Small intestine (tissue), 7 donors: ENCODE data around the gene SLC6A8. TPM values are rescaled to one million over a fixed set of nuclear protein-coding genes. Genes with fewer than 3 reads are reported as not detected.

Experiments
- DNase-seq, 2 donors: peaks; one replicate each; pipeline versions ENCODE4 v3.0.0 to v3.0.0-alpha.2; 2013
- FAIRE-seq: peaks from 2 replicates; lab custom pipeline; 2012; peaks lifted over from hg19 to GRCh38; lab: Jason Lieb, UNC
- H3K27ac ChIP-seq, 3 donors: one replicate each; pipeline ENCODE4 v1.5.1; 2013; ENCODE audit warnings: low read length in 2 of 3, mild to moderate bottlenecking in 2 of 3, control low read depth in 1 of 3, inconsistent platforms in 1 of 3, low read depth in 1 of 3, moderate library complexity in 1 of 3
- H3K27me3 ChIP-seq, 3 donors: one replicate each; pipeline ENCODE4 v1.6.1; 2013; ENCODE audit warnings: low read length in 3 of 3, inconsistent platforms in 1 of 3; ENCODE audit not compliant: control insufficient read depth in 3 of 3, insufficient read depth in 3 of 3
- H3K36me3 ChIP-seq, 3 donors: one replicate each; pipeline ENCODE4 v1.6.1; 2013; ENCODE audit warnings: low read length in 3 of 3, inconsistent platforms in 1 of 3, low read depth in 1 of 3, mild to moderate bottlenecking in 1 of 3, moderate library complexity in 1 of 3; ENCODE audit not compliant: control insufficient read depth in 3 of 3, insufficient read depth in 2 of 3
- H3K4me1 ChIP-seq, 3 donors: one replicate each; pipeline ENCODE4 v1.6.1; 2013; ENCODE audit warnings: low read length in 2 of 3, inconsistent platforms in 1 of 3, low read depth in 1 of 3, mild to moderate bottlenecking in 1 of 3, moderate library complexity in 1 of 3; ENCODE audit not compliant: control insufficient read depth in 3 of 3, insufficient read depth in 2 of 3
- H3K4me3 ChIP-seq, 3 donors: one replicate each; pipeline ENCODE4 v1.5.1; 2013; ENCODE audit warnings: low read length in 3 of 3, control low read depth in 1 of 3, inconsistent platforms in 1 of 3, low read depth in 1 of 3, mild to moderate bottlenecking in 1 of 3, moderate library complexity in 1 of 3
- H3K9me3 ChIP-seq, 2 donors: one replicate each; pipeline ENCODE4 v1.6.1; 2013; ENCODE audit warnings: low read depth in 1 of 2, low read length in 1 of 2; ENCODE audit not compliant: control insufficient read depth in 2 of 2, insufficient read depth in 1 of 2
- WGBS, 3 donors: extraction: QIAGEN DNeasy Blood & Tissue Kit; methylation state at CpG; one replicate each; pipeline ENCODE4 v1.1.7; 2013; 5-methylcytosine and 5-hydroxymethylcytosine counted together
- polyA plus RNA-seq, 4 donors: library from polyadenylated mRNA; stranded (reverse) in 3 of 4; unstranded in 1 of 4; fragments of 200-250 nt in 3 of 4; fragments of 120-200 nt in 1 of 4; gene quantifications; one replicate each; pipeline versions ENCODE4 v1.2.1 to v1.2.3, GENCODE V29; 2013
- donor health status: healthy with polysubstance abuse.
- donor health status: control.
- donor health status: control.
- donor health status: Bipolar disorder and iron deficiency.
- donor health status: healthy.

Gene SLC6A8
- polyA plus RNA-seq, 4 donors: 34.0 to 140 (median 59.2) TPM

GRCh38 chrX:153641627-153642026, 46.1 kb upstream of the SLC6A8 start:
- no peaks in the 10 kb centered on the region for H3K9me3 ChIP-seq
- DNase-seq (peak in 1 of 2 donors; percentile 24), FAIRE-seq (no peak)
- H3K4me1 ChIP-seq: no peaks in the 10 kb centered on the region
- no peaks in the 10 kb centered on the region for H3K36me3 ChIP-seq
- H3K27me3 ChIP-seq: peaks cover 12 to 52% (median 16%) of the 10 kb centered on the region in 3 donors
- H3K27ac ChIP-seq: no peak overlapping the region
- 5 to 29% (median 9%) methylated on average over 8 of the region's 8 CpGs for WGBS, 3 donors
- no peak overlapping the region for H3K4me3 ChIP-seq

- Histone ChIP-seq H3K36me3 (no peaks in the 10 kb centered on the region), H3K27me3 (peaks cover 15 to 54% (median 16%) of the 10 kb centered on the region in 3 donors), H3K4me1 (no peaks in the 10 kb centered on the region), H3K9me3 (no peaks in the 10 kb centered on the region), H3K27ac (no peak overlapping the region), H3K4me3 (no peak overlapping the region)
- DNase-seq (peak in 1 of 2 donors; percentile 10), FAIRE-seq (no peak)
- 2 to 27% (median 11%) methylated on average over 10 to 58 of the region's 62 CpGs for WGBS, 3 donors
Measured at GRCh38 chrX:153642051-153642654, 45.6 kb upstream of the SLC6A8 start.

GRCh38 chrX:153642655-153643430, 44.9 kb upstream of the SLC6A8 start:
- Histone ChIP-seq H3K36me3 (no peaks in the 10 kb centered on the region), H3K4me3 (no peak overlapping the region), H3K9me3 (no peaks in the 10 kb centered on the region), H3K27me3 (peaks cover 16 to 60% (median 19%) of the 10 kb centered on the region in 3 donors), H3K27ac (no peak overlapping the region), H3K4me1 (no peaks in the 10 kb centered on the region)
- no peak for FAIRE-seq
- 3 to 34% (median 5%) methylated on average over 23 to 48 of the region's 48 CpGs for WGBS, 3 donors
- no peak for DNase-seq

- peak in 1 of 2 donors; percentile 49 for DNase-seq
- H3K4me1 ChIP-seq: no peaks in the 10 kb centered on the region
- H3K4me3 ChIP-seq: no peak overlapping the region
- no peak overlapping the region for H3K27ac ChIP-seq
- H3K36me3 ChIP-seq: no peaks in the 10 kb centered on the region
- WGBS, 3 donors: 2 to 48% (median 11%) methylated on average over 46 to 84 of the region's 84 CpGs
- no peaks in the 10 kb centered on the region for H3K9me3 ChIP-seq
- FAIRE-seq: no peak
- H3K27me3 ChIP-seq: peaks cover 19 to 67% (median 22%) of the 10 kb centered on the region in 3 donors
Measured at GRCh38 chrX:153643431-153644351, 44.0 kb upstream of the SLC6A8 start.

- no peak overlapping the region for H3K4me3 ChIP-seq
- H3K9me3 ChIP-seq: no peaks in the 10 kb centered on the region
- FAIRE-seq: no peak
Measured at GRCh38 chrX:153644356-153645125, 43.2 kb upstream of the SLC6A8 start.

GRCh38 chrX:153645151-153645550, 42.6 kb upstream of the SLC6A8 start:
- no peak for FAIRE-seq
- no peak for DNase-seq
- Histone ChIP-seq H3K27me3 (peaks cover 19 to 66% (median 23%) of the 10 kb centered on the region in 3 donors), H3K4me1 (no peaks in the 10 kb centered on the region), H3K27ac (no peak overlapping the region), H3K36me3 (no peaks in the 10 kb centered on the region), H3K4me3 (no peak overlapping the region), H3K9me3 (no peaks in the 10 kb centered on the region)
- WGBS, 3 donors: 43 to 74% (median 53%) methylated on average over 5 to 6 of the region's 6 CpGs

More at GRCh38 chrX:153644356-153645125, 43.2 kb upstream of the SLC6A8 start:
- WGBS, 3 donors: 6 to 33% (median 26%) methylated on average over 7 to 46 of the region's 46 CpGs
- Histone ChIP-seq H3K27me3 (peaks cover 19 to 69% (median 23%) of the 10 kb centered on the region in 3 donors), H3K4me1 (no peaks in the 10 kb centered on the region), H3K27ac (no peak overlapping the region), H3K36me3 (no peaks in the 10 kb centered on the region)
- no peak for DNase-seq

- WGBS, 3 donors: 17 to 43% (median 42%) methylated on average over 10 of the region's 10 CpGs
- H3K4me1 ChIP-seq: no peaks in the 10 kb centered on the region
- no peaks in the 10 kb centered on the region for H3K36me3 ChIP-seq
- DNase-seq (no peak), FAIRE-seq (no peak)
- no peaks in the 10 kb centered on the region for H3K9me3 ChIP-seq
- no peak overlapping the region for H3K4me3 ChIP-seq
- no peak overlapping the region for H3K27ac ChIP-seq
- H3K27me3 ChIP-seq: peaks cover 19 to 65% (median 23%) of the 10 kb centered on the region in 3 donors
Measured at GRCh38 chrX:153645921-153646488, 41.7 kb upstream of the SLC6A8 start.
